ENCODE measurements around the gene SHC2.
"Not testable (repeated sequence)": the region's sequence is repeated elsewhere in the genome, so short reads cannot be mapped to it uniquely, and the experiment has no call there.

The SHC2 gene

GRCh38 chr19:469833-470232 lies 9.0 kb upstream of the SHC2 start:
- no peak for DNase-seq (ENCODE audit: low spot score)

DNA sequence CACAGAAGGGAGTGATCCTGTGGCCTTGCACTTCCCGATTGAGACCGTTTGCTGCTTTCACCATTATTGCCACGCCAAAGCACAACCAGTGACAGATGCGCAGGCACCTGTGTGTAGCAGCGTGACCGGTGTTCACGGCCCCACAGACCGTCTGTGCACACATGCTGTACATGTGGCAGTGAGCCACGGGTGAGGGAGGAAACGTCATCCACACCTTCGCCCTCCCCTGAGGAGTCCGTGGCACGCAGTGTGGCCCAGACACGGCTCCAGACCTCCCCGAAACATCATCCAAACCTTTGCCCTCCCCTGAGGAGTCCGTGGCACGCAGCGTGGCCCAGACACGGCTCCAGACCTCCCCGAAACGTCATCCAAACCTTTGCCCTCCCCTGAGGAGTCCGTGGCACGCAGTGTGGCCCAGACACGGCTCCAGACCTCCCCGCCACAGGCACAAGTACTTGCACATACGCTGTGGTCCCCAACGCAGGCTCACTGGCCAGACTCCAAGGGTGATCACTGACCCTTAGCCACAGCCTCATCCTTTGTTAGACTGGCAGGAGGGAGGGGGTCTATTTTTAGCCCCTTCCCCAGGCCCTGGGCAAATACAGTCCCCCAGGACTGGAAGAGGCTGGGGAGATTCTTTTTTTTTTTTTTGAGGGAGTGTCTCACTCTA lies 7.9 kb upstream of the SHC2 start:
- no peak for DNase-seq (ENCODE audit: low spot score)

GRCh38 chr19:467554-467953 lies 6.7 kb upstream of the SHC2 start:
- DNase-seq (ENCODE audit: low spot score) = no peak

- no peak for DNase-seq (ENCODE audit: low spot score)
These were observed 4.4 kb upstream of the SHC2 start for GRCh38 chr19:465056-465816.

- DNase-seq (ENCODE audit: low spot score) = no peak
These were observed 3.3 kb upstream of the SHC2 start for GRCh38 chr19:464208-464545.

DNA sequence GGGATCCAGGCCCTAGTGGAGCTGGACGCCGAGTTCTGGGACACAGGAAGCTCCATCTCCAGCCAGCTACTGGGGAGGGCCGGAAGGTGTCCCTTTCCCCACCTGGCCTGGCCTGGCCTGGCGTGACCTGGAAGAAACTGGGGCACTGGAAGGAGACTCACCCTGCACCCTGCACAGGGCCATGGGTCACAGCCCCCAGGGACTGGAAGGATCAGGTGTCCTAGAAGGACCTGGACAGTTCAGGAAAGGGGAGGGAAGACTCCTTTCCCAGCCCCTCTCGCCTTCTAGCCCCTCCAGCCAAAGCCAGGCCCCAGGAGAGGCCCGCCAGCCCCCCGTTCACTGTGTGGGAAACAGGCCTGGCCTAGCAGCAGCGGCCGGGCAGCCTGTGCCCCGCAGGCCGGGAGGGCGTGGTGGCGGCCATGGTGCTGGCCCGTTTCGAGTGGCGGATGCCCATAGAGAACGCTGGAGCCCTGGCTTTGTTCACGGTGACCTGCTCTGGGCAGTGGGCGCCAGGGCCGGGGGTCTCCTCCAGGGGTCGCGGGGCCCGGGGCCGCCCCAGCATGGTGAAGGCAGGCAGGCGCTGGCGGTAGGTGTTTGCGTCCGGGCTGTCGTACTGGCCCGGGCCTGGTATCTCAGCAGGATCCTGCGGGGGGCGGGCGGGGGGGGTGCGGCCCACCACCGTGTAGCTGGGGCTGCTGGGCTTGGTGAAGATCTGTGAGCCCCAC lies 2.8 kb upstream of the SHC2 start:
- no peak for DNase-seq (ENCODE audit: low spot score)

DNA sequence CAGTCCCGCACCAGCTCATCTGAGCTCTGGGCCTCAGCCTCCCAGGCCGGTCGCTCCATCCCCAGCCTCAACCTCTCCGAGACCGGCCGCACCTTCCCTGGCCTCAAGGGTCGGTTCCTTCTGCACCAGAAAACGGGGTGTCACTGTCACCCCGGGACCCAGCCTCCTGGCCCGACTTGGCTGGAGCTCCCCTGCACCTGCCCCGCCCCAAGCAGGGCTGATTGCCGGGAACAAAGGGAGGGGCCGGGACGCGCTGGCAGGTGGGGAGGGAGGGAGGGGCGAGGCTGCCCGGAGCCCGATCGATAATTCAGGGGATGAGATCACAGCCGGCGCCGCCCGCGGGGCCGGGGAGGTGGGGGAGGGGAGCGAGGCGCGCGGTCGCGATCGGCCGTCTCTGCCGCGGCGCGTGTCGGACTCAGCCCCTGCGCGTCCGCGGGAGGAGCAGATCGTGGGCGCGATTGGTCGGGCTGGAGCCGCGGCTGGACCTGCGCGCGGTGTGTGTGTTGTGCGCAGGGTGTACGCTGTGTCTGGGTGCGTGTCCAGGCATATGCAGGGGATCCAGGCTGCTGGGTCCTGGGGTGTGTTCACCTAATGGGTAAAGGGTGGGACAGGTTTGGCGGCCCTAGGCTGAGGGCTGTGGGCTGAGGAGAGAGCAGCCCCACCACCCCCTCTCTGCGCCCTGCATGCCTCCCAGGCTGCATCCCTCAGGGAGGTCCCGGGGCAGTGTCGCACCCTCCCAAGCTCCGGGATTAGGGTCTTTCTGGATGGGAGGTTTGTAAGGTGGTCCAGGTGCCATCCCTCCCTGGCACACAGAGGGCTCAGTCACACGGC lies 1.1 kb upstream of the SHC2 start:
- DNase-seq (ENCODE audit: low spot score) = no peak

- peak; percentile 62 for DNase-seq (ENCODE audit: low spot score)
These were observed 915 bp downstream of the SHC2 start for GRCh38 chr19:459724-460511.

GRCh38 chr19:458091-459042 lies 2.5 kb downstream of the SHC2 start:
- DNase-seq (ENCODE audit: low spot score) = no peak

DNA sequence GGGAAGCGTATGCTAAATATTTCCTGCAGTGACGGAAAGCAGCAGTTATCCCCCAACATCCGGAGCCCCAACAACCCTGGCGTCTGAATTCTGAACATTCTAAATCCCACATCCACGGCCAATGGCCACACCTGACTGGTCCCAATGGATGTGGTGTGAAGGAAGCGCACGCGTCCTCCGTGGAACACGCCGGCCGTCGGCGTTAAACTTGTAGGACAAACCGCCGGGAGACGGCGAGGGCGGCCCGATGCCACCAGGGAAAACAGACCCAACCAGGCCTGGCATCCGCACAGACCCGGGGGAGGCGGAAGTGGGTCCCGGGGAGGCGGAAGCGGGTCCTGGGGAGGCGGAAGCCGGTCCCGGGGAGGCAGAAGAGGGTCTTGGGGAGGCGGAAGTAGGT lies 3.2 kb downstream of the SHC2 start:
- DNase-seq (ENCODE audit: low spot score) = no peak

GRCh38 chr19:456547-457110 lies 4.2 kb downstream of the SHC2 start:
- no peak for DNase-seq (ENCODE audit: low spot score)

- DNase-seq (ENCODE audit: low spot score) = no peak
These were observed 4.8 kb downstream of the SHC2 start for GRCh38 chr19:455851-456546.

- DNase-seq (ENCODE audit: low spot score) = no peak
These were observed 5.7 kb downstream of the SHC2 start for GRCh38 chr19:455031-455705.

- no peak for DNase-seq (ENCODE audit: low spot score)
These were observed 7.2 kb downstream of the SHC2 start for GRCh38 chr19:453606-454005.

GRCh38 chr19:452829-453228 lies 8.0 kb downstream of the SHC2 start:
- DNase-seq (ENCODE audit: low spot score) = no peak

DNA sequence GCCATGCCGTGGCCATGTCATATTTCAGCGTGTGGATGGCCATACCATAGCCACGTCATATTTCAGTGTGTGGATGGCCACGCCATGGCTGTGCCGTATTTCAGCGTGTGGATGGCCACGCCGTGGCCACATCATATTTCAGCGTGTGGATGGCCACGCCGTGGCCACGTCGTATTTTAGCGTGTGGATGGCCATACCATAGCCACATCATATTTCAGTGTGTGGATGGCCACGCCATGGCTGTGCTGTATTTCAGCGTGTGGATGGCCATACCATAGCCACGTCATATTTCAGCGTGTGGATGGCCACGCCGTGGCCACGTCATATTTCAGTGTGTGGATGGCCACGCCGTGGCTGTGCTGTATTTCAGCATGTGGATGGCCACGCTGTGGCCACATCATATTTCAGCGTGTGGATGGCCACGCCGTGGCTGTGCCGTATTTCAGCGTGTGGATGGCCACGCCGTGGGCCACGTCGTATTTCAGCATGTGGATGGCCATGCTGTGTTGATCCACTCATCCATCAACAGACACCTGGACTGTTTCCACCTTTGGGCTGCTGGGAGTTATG lies 9.8 kb downstream of the SHC2 start:
- DNase-seq (ENCODE audit: low spot score) = not testable (repeated sequence)

- no peak for DNase-seq (ENCODE audit: low spot score)
These were observed 10.9 kb downstream of the SHC2 start for GRCh38 chr19:449916-450315.

GRCh38 chr19:447816-448560 lies 12.8 kb downstream of the SHC2 start:
- no peak for DNase-seq (ENCODE audit: low spot score)

Data from globus pallidus (tissue), 1 donor.